Upper lobe of left lung (tissue), 6 donors: ENCODE data around the gene NKX2-4. TPM values are rescaled to one million over a fixed set of nuclear protein-coding genes. Genes with fewer than 3 reads are reported as not detected.

Source experiments
- ATAC-seq, 2 donors: fragments of 200-7000 bp; cut with Tn5 transposase; one replicate each; pipeline ENCODE4 v1.9.1; 2022; ENCODE audit warnings: mild to moderate bottlenecking in 2 of 2, moderate library complexity in 2 of 2; ENCODE audit not compliant: low FRiP score in 2 of 2
- DNase-seq, 2 donors: peaks; one replicate each; pipeline ENCODE4 v3.0.0-alpha.2; 2019 to 2020
- H3K27ac ChIP-seq, 4 donors: fragments of 200-600 bp; sonication (generic); one replicate each; pipeline ENCODE4 v1.5.1; 2016 to 2019
- H3K27me3 ChIP-seq, 4 donors: fragments of 200-600 bp; sonication (generic); one replicate each; pipeline ENCODE4 v1.5.1; 2017 to 2019
- H3K36me3 ChIP-seq, 4 donors: fragments of 200-600 bp; sonication (generic); one replicate each; pipeline ENCODE4 v1.5.1; 2016 to 2019
- H3K4me1 ChIP-seq, 4 donors: fragments of 200-600 bp; sonication (generic); one replicate each; pipeline ENCODE4 v1.5.1; 2018 to 2019
- H3K4me3 ChIP-seq, 4 donors: fragments of 200-600 bp; sonication (generic); one replicate each; pipeline ENCODE4 v1.5.1; 2017 to 2019; ENCODE audit warnings: mild to moderate bottlenecking in 2 of 4, moderate library complexity in 1 of 4
- H3K9me3 ChIP-seq, 4 donors: fragments of 200-600 bp; sonication (generic); one replicate each; pipeline ENCODE4 v1.5.1; 2018 to 2019
- EP300 ChIP-seq, 4 donors: sonication (generic); formaldehyde crosslinking; IDR thresholded peaks; one replicate each; pipeline ENCODE4 v1.5.1; 2017; ENCODE audit warnings: antibody characterized with exemption in 4 of 4, control low read depth in 2 of 4
- POLR2A ChIP-seq, 4 donors: fragments of 450-650 bp; IDR thresholded peaks; one replicate each; pipeline ENCODE4 v1.5.1; 2016 to 2017; ENCODE audit warnings: antibody characterized with exemption in 4 of 4, mild to moderate bottlenecking in 2 of 4
- POLR2AphosphoS5 ChIP-seq, 2 donors: sonication (generic); formaldehyde crosslinking; IDR thresholded peaks; one replicate each; pipeline ENCODE4 v1.5.1; 2017; ENCODE audit warnings: antibody characterized with exemption in 2 of 2
- WGBS, 2 donors: methylation state at CpG; one replicate each; pipeline ENCODE4 v1.1.5; 2017 to 2018; 5-methylcytosine and 5-hydroxymethylcytosine counted together
- total RNA-seq, 6 donors: library from RNA; depleted of rRNA in 4 of 6; stranded (reverse); fragments of >200 nt in 4 of 6; gene quantifications; one replicate each; pipeline versions ENCODE4 v1.1.0 to v1.2.1, GENCODE V29; 2016 to 2021
- TF ChIP-seq, protein P1 (sequence below), 6 experiments: fragments of 450-650 bp in 4 of 6; fragments of 200-600 bp in 2 of 6; sonication (generic) in 2 of 6; IDR thresholded peaks; one replicate each; pipeline ENCODE4 v1.5.1; 2016 to 2019; ENCODE audit warnings: antibody characterized with exemption in 6 of 6
- donor health status: DM: no; HTN: no; CAD: no; lungs with moderate emphysema.
- donor health status: DM: no; HTN: yes; CAD: no; lungs with severe emphysema.

The NKX2-4 gene
- total RNA-seq, 6 donors from 2014 or later: not detected

DNA sequence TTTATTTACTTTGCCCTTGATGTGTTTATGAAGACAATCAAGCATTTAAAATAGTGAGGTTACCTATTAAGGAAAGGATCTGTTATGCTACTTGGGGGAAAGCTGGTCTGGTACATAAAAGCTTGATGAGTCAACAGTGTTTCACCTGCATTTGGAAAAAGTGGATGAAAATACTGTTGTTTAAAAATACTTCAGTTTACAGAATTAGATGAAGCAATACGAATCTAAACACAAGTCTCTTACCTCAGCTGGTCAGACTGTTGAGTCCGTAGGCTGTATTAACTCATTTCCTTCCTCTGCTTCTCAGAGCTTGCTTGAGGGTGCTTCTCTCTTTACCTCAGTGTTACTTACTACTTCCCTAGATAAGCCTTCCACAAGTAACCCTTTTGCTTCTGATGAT is 36.1 kb downstream of the NKX2-4 start:
- Histone ChIP-seq H3K9me3 (no peaks in the 10 kb centered on the region), H3K27me3 (no peaks in the 10 kb centered on the region), H3K4me3 (no peak overlapping the region), H3K4me1 (peaks cover 19 to 25% (median 21%) of the 10 kb centered on the region in 4 donors), H3K36me3 (peaks cover 0 to 73% (median 17%) of the 10 kb centered on the region in 4 donors), H3K27ac (peak overlapping the region in 3 of 4 donors; percentile 35 to 53 (median 48))
- 12 to 18% methylated on average over 2 of the region's 2 CpGs for WGBS, 2 donors
- TF ChIP-seq, protein P1, sequence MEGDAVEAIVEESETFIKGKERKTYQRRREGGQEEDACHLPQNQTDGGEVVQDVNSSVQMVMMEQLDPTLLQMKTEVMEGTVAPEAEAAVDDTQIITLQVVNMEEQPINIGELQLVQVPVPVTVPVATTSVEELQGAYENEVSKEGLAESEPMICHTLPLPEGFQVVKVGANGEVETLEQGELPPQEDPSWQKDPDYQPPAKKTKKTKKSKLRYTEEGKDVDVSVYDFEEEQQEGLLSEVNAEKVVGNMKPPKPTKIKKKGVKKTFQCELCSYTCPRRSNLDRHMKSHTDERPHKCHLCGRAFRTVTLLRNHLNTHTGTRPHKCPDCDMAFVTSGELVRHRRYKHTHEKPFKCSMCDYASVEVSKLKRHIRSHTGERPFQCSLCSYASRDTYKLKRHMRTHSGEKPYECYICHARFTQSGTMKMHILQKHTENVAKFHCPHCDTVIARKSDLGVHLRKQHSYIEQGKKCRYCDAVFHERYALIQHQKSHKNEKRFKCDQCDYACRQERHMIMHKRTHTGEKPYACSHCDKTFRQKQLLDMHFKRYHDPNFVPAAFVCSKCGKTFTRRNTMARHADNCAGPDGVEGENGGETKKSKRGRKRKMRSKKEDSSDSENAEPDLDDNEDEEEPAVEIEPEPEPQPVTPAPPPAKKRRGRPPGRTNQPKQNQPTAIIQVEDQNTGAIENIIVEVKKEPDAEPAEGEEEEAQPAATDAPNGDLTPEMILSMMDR (IDR thresholded peaks at IDR 0.05): no peak
- TF ChIP-seq EP300 (IDR thresholded peaks at IDR 0.05) (no peak), POLR2AphosphoS5 (IDR thresholded peaks at IDR 0.05) (no peak), POLR2A (IDR thresholded peaks at IDR 0.05) (no peak)
- DNase-seq (peak in 1 of 2 donors; percentile 22), ATAC-seq (peak; percentile 67 to 72)

DNA sequence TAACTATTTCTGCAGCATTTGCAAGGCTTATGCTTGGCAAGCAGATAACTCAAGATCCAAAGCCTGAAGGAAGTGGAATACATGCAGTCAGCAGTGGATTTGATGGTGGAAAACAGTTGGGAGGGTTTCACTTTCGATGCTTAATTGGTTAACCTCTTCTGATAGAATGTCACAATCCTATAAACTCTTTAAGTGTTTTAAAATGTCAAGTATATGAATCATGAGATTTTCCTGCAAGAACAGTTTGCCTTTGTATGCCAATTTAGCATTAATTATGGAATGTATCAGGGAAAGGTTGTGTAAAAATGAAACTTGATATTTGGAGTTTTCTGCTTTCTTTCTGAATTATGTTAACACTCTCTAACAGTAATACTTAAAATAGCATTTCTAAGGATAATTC is 36.6 kb downstream of the NKX2-4 start:
- Histone ChIP-seq H3K4me3 (no peak overlapping the region), H3K27ac (peak overlapping the region in 2 of 4 donors; percentile 48 to 53), H3K27me3 (no peaks in the 10 kb centered on the region), H3K4me1 (peaks cover 19 to 25% (median 21%) of the 10 kb centered on the region in 4 donors), H3K36me3 (peaks cover 0 to 76% (median 18%) of the 10 kb centered on the region in 4 donors), H3K9me3 (no peaks in the 10 kb centered on the region)
- DNase-seq: no peak
- peak in 1 of 2 donors; percentile 42 for ATAC-seq
- TF ChIP-seq, protein P1 (IDR thresholded peaks at IDR 0.05): no peak
- TF ChIP-seq POLR2A (IDR thresholded peaks at IDR 0.05) (no peak), EP300 (IDR thresholded peaks at IDR 0.05) (no peak), POLR2AphosphoS5 (IDR thresholded peaks at IDR 0.05) (no peak)
- 41 to 55% methylated on average over 1 of the region's 1 CpG for WGBS, 2 donors

DNA sequence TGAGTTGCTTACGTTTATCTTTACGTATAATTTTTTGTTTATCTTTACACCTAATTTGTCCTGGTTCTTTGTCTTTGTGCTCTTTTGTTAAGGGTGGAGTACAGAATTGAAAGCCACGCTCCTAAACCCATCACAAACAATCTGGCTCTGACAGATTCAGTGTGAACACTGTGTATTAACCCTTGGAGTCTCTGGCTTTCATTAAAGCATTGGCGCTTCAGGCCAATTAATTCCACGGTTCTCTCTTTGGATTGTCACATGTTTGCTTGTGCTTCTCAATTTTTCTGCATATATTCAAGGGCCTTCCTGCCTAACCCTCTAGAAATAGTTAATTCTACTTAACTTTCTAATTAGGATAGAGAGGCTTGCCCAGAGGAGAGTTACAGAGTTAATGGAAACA is 38.6 kb downstream of the NKX2-4 start:
- 76 to 83% methylated on average over 5 of the region's 5 CpGs for WGBS, 2 donors
- Histone ChIP-seq H3K9me3 (no peaks in the 10 kb centered on the region), H3K4me3 (no peak overlapping the region), H3K27ac (no peak overlapping the region), H3K36me3 (peaks cover 3 to 87% (median 14%) of the 10 kb centered on the region in 4 donors), H3K27me3 (no peaks in the 10 kb centered on the region), H3K4me1 (peaks cover 19 to 25% (median 21%) of the 10 kb centered on the region in 4 donors)
- ATAC-seq (no peak), DNase-seq (no peak)
- no peak for TF ChIP-seq POLR2AphosphoS5 (IDR thresholded peaks at IDR 0.05)
- TF ChIP-seq POLR2A (IDR thresholded peaks at IDR 0.05): no peak
- no peak for TF ChIP-seq EP300 (IDR thresholded peaks at IDR 0.05)
- TF ChIP-seq, protein P1 (IDR thresholded peaks at IDR 0.05): no peak

DNA sequence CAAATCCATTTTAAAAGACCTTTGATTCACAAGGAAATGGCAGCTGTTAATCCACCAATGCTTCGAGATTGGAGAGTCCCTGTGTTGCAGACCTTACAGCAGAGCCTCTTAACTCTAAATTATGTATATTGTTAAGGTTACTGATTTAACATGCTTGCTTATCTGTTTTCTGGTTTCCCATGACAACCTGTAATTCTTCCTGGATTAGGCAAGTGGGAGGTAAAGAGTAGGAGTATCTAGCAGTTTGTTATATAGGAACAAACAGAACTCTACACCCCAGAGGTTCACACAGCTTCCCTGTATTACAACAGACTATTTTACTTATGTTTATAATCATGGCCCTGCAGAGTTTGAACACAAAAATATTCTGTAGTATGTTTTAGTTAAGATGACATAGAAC is 39.5 kb downstream of the NKX2-4 start:
- H3K9me3 ChIP-seq: no peaks in the 10 kb centered on the region
- peaks cover 19 to 25% (median 22%) of the 10 kb centered on the region in 4 donors for H3K4me1 ChIP-seq
- no peaks in the 10 kb centered on the region for H3K27me3 ChIP-seq
- H3K4me3 ChIP-seq: no peak overlapping the region
- ATAC-seq (no peak), DNase-seq (no peak)
- H3K27ac ChIP-seq: no peak overlapping the region
- H3K36me3 ChIP-seq: peaks cover 3 to 81% (median 9%) of the 10 kb centered on the region in 4 donors
- WGBS, 2 donors: 76 to 79% methylated on average over 1 of the region's 1 CpG
- TF ChIP-seq POLR2AphosphoS5 (IDR thresholded peaks at IDR 0.05): no peak
- no peak for TF ChIP-seq POLR2A (IDR thresholded peaks at IDR 0.05)
- TF ChIP-seq EP300 (IDR thresholded peaks at IDR 0.05): no peak
- TF ChIP-seq, protein P1 (IDR thresholded peaks at IDR 0.05): no peak

DNA sequence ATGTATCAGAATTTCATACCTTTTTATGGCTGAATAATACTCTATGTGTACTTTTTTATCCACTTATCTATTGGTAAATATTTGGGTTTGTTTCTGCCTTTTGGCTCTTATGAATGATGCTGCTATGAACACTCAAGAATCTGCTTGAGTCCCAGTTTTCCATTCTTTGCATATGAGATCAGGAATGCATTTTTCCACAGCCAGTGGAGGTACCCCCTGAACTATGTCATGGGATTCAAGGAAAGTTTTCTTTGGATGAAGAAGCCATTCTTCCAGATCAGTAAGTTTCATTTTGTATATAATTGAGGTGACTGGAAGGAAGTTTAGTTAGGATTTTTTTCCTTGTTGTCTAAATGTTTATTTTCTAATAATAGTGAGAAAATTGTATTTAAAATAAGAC is 40.9 kb downstream of the NKX2-4 start:
- no peak overlapping the region for H3K4me3 ChIP-seq
- no peaks in the 10 kb centered on the region for H3K9me3 ChIP-seq
- no peaks in the 10 kb centered on the region for H3K27me3 ChIP-seq
- TF ChIP-seq EP300 (IDR thresholded peaks at IDR 0.05) (no peak), POLR2A (IDR thresholded peaks at IDR 0.05) (no peak), POLR2AphosphoS5 (IDR thresholded peaks at IDR 0.05) (no peak)
- TF ChIP-seq, protein P1 (IDR thresholded peaks at IDR 0.05): no peak
- H3K4me1 ChIP-seq: peaks cover 15 to 25% (median 18%) of the 10 kb centered on the region in 4 donors
- no peak overlapping the region for H3K27ac ChIP-seq
- peaks cover 2 to 84% (median 9%) of the 10 kb centered on the region in 4 donors for H3K36me3 ChIP-seq
- ATAC-seq: no peak
- no peak for DNase-seq
